HG02973 (cell line): Measurements from ENCODE around the gene SIL1.
"Not testable (repeated sequence)": the region's sequence is repeated elsewhere in the genome, so short reads cannot be mapped to it uniquely, and the experiment has no call there.

Experiments used
- ATAC-seq: cut with Tn5 transposase; IDR thresholded peaks from one replicate; pipeline ENCODE4 v1.9.1; 2021; ENCODE audit warnings: moderate library complexity; ENCODE audit not compliant: unreplicated experiment

Gene SIL1

DNA sequence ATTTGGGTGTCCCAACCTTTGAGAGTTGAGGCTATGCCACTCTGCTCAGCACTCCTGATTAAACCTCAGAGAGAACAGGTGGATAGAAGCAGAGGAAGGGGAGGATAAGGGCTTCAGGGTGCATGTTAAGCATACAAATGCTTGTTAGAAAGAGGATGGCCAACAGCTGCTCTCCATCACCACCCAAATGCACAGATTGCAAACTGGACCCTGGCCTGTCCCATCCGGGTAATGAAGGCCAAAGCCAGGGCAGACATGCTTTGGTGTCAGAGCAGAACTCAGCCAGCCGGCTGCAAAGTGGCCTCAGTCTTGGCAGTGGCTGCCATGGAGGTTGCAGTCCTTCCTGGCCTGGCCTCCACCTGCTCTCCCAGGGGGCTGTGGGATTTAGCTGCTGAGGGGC is 84.3 kb downstream of the SIL1 start:
- ATAC-seq: no peak

DNA sequence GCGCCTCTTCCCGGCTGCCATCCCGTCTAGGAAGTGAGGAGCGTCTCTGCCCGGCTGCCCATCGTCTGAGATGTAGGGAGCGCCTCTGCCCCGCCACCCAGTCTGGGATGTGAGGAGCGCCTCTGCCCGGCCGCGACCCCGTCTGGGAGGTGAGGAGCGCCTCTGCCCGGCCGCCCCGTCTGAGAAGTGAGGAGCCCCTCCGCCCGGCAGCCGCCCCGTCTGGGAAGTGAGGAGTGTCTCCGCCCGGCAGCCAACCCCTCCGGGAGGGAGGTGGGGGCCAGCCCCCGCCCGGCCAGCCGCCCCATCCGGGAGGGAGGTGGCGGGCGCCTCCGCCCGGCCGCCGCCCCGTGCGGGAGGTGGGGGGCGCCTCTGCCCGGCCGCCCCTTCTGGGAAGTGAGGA is 85.8 kb downstream of the SIL1 start:
- ATAC-seq: not testable (repeated sequence)

GRCh38 chr5:139110526-139111168 is 87.5 kb downstream of the SIL1 start:
- no peak for ATAC-seq

- no peak for ATAC-seq
These were observed 89.9 kb downstream of the SIL1 start for GRCh38 chr5:139108063-139108824.

DNA sequence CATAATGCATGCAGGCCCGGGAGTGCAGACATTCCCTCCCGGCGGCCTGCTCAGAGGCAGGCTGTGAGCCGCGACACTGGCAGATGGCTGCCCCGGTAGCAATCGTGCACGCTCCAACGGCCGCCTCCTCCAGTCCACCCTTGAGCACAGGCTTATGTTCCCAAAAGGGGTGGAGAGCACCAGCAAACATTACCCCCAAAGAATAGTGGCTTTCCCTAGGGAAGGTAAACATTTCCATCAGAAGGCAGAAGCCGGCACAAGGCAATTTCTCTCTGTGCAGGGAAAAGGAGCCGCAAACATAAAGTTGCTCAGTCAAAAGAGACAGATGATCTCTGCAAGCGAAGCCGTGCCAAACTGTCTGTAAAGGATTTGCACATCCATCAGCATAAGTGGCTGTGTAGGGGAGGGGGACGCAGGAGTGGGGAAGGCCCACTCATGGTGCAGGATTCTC is 92.5 kb downstream of the SIL1 start:
- ATAC-seq: no peak

DNA sequence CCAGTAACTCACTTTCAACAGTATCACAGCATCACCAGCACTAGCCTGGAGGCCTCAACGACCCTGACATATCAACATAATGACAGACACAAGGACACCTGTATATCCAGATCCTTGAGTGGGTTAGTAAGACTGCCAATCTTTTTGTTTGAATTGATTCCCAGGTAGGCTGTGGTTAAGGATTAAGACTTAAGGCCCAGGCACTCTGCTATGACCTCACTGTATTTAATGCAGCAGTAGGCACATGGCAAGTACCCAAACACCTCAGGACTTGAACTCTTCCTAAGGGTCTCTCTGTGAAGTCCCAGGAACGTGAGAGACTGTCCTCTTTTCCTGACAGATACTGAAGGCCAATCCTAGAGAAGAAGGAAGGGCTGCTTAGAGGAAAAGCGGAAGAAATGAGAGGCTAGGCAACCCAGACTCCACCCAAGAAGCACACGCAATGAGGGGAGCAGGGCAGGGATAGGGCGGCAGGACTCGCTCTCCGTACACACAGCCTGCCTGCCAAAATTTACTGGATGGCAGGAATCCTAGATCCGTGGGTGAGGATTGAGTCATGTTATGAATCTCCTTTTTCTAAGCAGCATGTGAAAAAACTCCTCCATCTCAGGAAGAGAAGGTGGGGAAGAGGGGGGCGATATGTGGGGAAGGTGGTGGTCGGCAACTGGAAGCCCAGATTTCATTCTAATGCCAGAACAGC is 93.4 kb downstream of the SIL1 start:
- no peak for ATAC-seq

- ATAC-seq: no peak
These were observed 94.4 kb downstream of the SIL1 start for GRCh38 chr5:139103762-139104161.

DNA sequence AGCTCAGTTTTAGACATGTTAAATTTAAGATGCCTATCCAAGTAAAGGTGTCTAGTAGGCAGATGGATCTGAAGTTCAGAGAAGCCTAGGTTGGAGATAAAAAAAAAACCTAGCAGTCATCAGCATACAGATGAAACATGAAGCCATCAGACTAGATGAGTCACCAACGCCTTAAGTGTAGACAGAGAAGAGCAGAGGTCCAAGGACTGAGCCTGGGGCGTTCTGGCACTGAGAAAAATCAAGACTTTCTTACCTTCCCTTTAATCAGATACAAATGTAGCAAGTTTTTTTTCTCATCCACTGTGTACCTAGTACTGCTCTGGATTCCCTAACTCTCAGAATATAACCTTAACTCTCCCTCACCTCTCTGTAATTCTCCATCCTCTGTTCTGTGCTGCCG is 97.3 kb downstream of the SIL1 start:
- no peak for ATAC-seq

DNA sequence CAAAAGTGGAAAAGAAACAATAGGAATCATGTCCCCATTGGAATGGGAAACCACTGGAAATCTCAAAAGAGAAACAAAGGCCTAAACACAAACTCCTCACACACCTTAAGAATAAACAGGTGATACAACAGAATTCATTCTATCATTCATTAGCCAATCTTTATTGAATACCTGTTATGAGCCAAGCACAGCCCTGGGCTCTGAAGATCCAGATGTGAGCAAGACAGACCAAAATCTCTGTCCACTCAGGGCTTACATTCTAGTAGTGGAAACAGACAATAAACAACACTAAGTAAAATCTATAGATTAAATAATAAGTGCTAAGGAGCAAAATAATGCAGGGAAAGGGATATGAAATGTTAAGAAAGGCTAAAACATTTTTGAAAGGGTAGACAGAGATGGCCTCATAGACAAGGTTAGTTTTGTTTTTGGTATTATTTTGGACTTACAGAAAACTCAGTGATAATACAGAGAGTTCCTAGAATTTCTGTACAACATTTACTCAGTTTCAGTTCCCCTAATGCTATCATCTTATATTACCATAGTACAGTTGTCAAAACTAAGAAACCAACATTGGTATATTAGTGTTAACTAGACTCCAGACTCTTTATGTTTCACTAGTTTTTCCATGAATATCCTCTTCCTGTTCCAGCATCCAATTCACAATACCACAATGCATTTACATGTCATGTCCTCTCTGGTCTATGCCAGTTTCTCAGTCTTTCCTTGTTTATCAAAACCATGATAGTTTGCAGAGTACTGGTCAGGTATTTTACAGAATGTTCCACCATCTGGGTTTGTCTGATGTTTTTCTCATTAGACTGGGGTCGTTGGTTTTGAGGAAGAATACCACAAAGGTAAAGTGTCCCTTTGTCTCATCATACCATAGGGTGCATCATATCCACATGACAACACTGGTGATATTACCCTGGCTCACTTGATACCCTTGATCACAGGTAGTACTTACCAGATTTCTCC is 103.7 kb downstream of the SIL1 start:
- peak; percentile 91 for ATAC-seq

- ATAC-seq: no peak
These were observed 105.3 kb downstream of the SIL1 start for GRCh38 chr5:139092741-139093343.

DNA sequence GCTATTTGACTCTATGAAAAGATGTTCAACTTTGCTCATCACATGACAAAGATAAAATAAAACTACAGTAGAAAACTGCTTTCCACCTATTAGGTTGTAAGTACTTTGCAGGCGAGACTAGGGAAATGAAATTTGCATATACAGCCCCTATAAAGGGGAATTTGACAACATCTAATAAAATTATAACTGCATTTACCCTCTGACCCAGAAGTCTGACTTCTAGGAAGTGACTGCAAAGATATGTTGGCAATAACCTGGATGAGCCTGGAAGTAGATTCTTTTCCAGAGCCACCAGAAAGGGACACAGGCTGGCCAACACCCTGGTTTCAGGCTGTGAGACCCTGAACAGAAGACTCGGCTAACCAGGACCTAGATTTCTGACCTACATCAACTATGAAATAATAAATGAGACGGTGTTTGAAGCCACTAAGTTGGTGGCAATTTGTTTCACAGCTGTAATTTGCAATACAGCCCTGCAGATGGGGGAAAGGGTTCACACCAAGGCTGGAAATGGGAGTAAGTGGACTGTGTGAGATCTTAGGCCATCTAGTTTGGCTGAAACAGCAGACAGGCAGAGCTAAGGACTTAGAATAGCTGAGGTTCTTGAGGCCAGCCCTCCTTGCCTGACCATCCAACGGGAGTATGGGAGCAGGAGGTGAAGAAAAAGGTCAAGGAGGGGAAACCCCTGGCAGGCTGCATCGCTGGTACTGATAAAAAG is 106.6 kb downstream of the SIL1 start:
- ATAC-seq: no peak

- no peak for ATAC-seq
These were observed 107.6 kb downstream of the SIL1 start for GRCh38 chr5:139090581-139090980.

DNA sequence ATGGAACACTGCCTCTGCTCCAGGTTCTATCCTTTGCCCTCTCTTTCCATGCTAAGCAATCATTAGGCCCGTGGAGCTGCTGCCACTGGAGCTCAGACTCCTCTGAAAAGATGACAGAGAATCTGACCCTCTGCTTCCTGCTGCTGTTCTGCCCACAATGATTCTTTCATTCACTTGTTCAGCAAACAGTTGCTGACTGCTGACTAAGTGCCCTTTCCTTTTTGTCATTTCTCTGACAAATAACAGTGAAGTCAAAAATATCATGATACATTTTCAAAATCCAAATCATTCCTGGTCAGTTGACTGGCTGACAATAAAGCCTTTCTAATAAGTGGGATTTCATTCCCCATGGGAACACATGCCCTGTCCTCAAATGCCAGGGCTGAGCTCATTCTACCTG is 110.1 kb downstream of the SIL1 start:
- ATAC-seq: no peak

GRCh38 chr5:139082813-139083498 is 115.2 kb downstream of the SIL1 start:
- ATAC-seq: no peak

GRCh38 chr5:139079991-139080610 is 118.1 kb downstream of the SIL1 start:
- no peak for ATAC-seq

DNA sequence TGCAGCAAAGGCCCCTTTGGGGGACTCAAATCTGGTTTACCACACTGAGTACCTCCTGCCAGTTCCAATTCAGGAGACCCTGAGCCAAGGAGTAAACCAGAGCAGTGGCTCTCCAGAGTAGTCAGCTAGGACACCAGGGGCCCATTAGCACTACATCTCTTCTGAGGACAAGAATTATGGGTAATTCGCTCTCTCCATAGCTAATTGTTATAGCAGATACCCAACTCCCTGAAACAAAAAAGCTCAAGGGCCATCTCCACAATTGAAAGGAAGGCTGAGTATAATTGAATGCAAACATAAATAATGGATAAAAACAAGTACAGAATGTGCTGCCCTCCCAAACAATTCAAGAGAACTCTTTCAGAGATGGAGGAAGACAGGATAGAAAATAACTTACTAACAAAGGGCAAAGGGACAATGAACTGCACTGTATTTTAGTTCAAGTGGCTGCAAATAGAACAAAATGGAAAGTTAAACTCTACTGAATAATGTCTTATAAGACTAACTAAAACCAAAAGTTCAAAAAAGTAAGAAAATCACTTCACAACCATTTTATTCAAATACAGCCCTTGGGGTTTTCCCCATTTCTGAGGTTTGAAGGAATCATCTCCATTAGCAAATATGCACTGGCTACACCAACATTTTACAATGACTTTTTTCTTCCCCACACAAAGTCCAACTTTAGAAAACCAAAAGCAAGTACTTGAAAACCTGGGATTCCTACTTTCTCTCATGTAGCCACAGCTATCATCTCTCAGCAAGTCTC is 118.8 kb downstream of the SIL1 start:
- no peak for ATAC-seq

DNA sequence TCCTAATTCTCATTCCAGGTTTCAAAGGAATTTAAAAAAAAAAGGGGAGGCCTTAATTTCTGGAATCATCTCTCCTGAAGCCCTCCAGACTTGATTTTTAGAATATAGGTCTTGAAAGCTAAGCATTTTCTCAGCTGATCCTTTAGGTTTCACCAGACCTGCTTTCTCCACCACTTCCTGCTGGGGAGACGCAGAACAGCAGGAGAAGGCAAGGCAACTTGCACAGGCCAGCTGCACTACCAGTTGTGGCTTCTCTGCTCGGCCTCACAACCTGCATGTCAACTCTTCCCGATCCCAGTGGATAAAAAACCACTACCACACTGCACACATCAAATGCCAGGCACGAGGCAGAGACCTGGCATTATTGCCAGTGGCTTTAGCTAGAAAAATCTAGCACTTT is 119.8 kb downstream of the SIL1 start:
- no peak for ATAC-seq

DNA sequence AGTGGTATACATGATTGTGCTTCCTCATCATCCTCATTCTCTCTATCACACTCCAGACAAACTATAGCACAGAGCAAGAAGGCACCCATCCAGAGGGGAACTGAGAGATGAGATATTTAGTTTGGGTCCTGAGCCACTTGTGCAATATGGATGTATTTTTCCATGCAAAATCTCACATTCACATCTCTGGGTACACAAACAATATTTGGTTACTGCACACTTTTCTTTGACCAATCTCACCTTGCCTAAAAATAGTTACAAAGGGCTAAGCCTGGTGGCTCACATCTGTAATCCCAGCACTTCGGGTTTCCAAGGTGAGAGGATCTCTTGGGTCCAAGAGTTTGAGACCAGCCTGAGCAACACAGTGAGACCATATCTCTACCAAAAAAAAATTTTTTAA is 120.3 kb downstream of the SIL1 start:
- ATAC-seq: no peak
